Body of pancreas (tissue), 4 donors: Measurements from ENCODE around the gene SNAPC3. TPM values are rescaled to one million over a fixed set of nuclear protein-coding genes. Genes with fewer than 3 reads are reported as not detected.
"Not testable (repeated sequence)": the region's sequence is repeated elsewhere in the genome, so short reads cannot be mapped to it uniquely, and the experiment has no call there.

ENCODE experiments used
- ATAC-seq: fragments of 150-250 bp; one replicate; pipeline ENCODE4 v1.9.1; 2016
- DNase-seq, 4 donors: peaks; one replicate each; pipeline ENCODE4 v3.0.0-alpha.2; 2019
- H3K27ac ChIP-seq, 4 donors: fragments of 200-600 bp; sonication (generic); 1 replicate in 3 of 4; 2 replicates in 1 of 4; pipeline versions ENCODE4 v1.5.1 to v1.6.1; 2016 to 2019; ENCODE audit warnings: mild to moderate bottlenecking in 1 of 4, mixed read lengths in 1 of 4, moderate library complexity in 1 of 4
- H3K27me3 ChIP-seq, 2 donors: fragments of 200-600 bp; sonication (generic); one replicate each; pipeline ENCODE4 v1.6.0; 2016; ENCODE audit warnings: mild to moderate bottlenecking in 1 of 2
- H3K36me3 ChIP-seq, 2 donors: fragments of 200-600 bp; sonication (generic); replicated peaks in 1 of 2; 2 replicates each; pipeline ENCODE4 v1.5.1; 2016; ENCODE audit warnings: low read depth in 2 of 2; ENCODE audit not compliant: insufficient read depth in 1 of 2
- H3K4me1 ChIP-seq: fragments of 200-600 bp; sonication (generic); one replicate; pipeline ENCODE4 v1.6.0; 2016
- H3K4me3 ChIP-seq, 2 donors: fragments of 200-600 bp; sonication (generic); 1 replicate in 1 of 2; 2 replicates in 1 of 2; pipeline ENCODE4 v1.5.1; 2016 to 2019
- H3K9me3 ChIP-seq, 3 donors: fragments of 200-600 bp; sonication (generic); 1 replicate in 2 of 3; 2 replicates in 1 of 3; pipeline ENCODE4 v1.5.1; 2016
- CTCF ChIP-seq, 7 experiments: fragments of 450-650 bp in 4 of 7; fragments of 200-600 bp in 3 of 7; sonication (generic) in 3 of 7; IDR thresholded peaks; one replicate each; pipeline ENCODE4 v1.5.1; 2016 to 2019; ENCODE audit warnings: antibody characterized with exemption in 7 of 7
- POLR2A ChIP-seq, 3 donors: fragments of 450-650 bp; IDR thresholded peaks; one replicate each; pipeline ENCODE4 v1.6.1; 2016; ENCODE audit warnings: antibody characterized with exemption in 3 of 3, mild to moderate bottlenecking in 2 of 3
- WGBS, 2 donors: methylation state at CpG; one replicate each; pipeline ENCODE4 v1.1.5; 2017; 5-methylcytosine and 5-hydroxymethylcytosine counted together
- intact Hi-C: fragments of 100-400 bp; cut with DNase I; formaldehyde crosslinking; loops from one replicate; pipeline ENCODE4 v1.15.1; 2023
- total RNA-seq, 2 donors: library from RNA; depleted of rRNA; stranded (reverse); fragments of >200 nt; gene quantifications; one replicate each; pipeline ENCODE4 v1.1.0, GENCODE V29; 2016

Gene SNAPC3
- total RNA-seq, 2 donors from 2014 or later, result 21.8 to 31.6 TPM

DNA sequence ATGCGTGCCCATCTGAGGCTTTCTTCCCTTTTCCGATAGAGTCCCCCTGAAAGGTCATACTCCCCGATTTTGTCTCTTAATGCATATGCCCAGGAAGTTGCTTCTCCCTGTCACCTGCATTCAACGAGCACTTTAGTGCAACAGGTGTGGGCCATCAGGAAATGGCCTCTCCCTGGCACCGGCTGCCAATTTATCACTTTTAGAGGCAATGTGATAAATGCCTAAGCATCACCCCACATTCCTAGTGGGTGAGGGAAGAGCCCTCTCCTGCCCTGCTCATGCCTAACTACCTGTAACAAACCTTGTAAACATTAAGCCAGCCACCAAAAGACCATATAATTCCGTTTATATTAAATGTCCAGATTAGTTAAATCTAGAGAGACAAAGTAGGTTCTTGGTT is 1.1 kb upstream of the SNAPC3 start:
- WGBS, 2 donors, result 66 to 67% methylated on average over 6 of the region's 6 CpGs
- intact Hi-C loops, result no loop called here
- Histone ChIP-seq H3K27me3 (no peaks in the 10 kb centered on the region), H3K36me3 (no peaks in the 10 kb centered on the region), H3K4me1 (peaks cover 15% of the 10 kb centered on the region), H3K27ac (peak overlapping the region in 2 of 4 donors; percentile 86 to 88), H3K9me3 (no peaks in the 10 kb centered on the region), H3K4me3 (no peak overlapping the region)
- DNase-seq (peak in 1 of 4 donors; percentile 10), ATAC-seq (no peak)
- no peak for TF ChIP-seq CTCF (IDR thresholded peaks at IDR 0.05)
- TF ChIP-seq POLR2A (IDR thresholded peaks at IDR 0.05), result no peak

- no peak for ATAC-seq
- Histone ChIP-seq H3K36me3 (no peaks in the 10 kb centered on the region), H3K27me3 (no peaks in the 10 kb centered on the region), H3K4me3 (peak overlapping the region; percentile 53 to 92), H3K9me3 (no peaks in the 10 kb centered on the region), H3K4me1 (peaks cover 15% of the 10 kb centered on the region), H3K27ac (peak overlapping the region; percentile 77 to 90 (median 87))
- no peak for DNase-seq
- intact Hi-C loops, result no loop called here
- no peak for TF ChIP-seq POLR2A (IDR thresholded peaks at IDR 0.05)
- TF ChIP-seq CTCF (IDR thresholded peaks at IDR 0.05), result no peak
- WGBS, 2 donors, result 34 to 36% methylated on average over 9 of the region's 9 CpGs
Measured at GRCh38 chr9:15421990-15422371, 695 bp upstream of the SNAPC3 start.

DNA sequence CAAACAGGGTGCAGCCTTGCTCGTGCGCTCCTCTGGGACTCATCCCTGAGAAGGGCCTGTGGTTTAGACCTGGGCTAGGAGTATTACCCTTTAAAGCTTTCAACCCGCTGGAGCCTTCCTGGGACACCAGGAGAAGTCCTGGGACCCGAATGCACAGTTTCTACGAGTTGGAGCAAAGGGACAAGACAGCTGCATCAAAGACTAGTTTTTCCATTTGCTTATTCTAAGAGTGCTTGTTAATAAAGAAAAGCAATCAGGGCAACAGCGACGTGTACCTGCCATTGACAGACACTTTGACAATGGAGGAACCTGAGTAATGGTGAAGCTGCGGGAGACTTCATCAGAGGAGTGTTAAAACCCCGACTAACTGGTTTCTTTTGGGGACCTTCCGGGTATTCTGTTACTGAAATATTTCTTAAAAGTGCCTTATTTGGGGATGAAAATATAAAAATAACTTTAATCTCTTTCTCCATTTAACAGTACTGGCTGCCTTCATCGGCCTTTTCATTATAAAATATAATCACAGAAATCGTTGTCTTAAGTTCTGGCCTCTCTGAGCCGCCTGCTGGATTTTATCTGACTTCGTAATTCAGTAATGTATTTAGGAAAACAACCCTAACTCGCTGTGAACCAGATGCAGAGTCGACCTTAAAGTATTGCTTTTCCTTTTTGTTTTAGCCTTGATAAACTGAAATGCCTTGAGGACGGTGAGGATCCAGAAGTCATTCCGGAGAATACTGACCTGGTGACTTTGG is 732 bp downstream of the SNAPC3 start:
- Histone ChIP-seq H3K4me3 (peak overlapping the region; percentile 82 to 92), H3K36me3 (no peaks in the 10 kb centered on the region), H3K27me3 (no peaks in the 10 kb centered on the region), H3K27ac (peak overlapping the region in 3 of 4 donors; percentile 86 to 90 (median 88)), H3K4me1 (peaks cover 15% of the 10 kb centered on the region), H3K9me3 (no peaks in the 10 kb centered on the region)
- intact Hi-C loops, result no loop called here
- TF ChIP-seq CTCF (IDR thresholded peaks at IDR 0.05) (peak in 3 of 7 experiments; percentile 7 to 17 (median 17)), POLR2A (IDR thresholded peaks at IDR 0.05) (no peak)
- ATAC-seq (no peak), DNase-seq (no peak)
- 1 to 2% methylated on average over 15 to 18 of the region's 18 CpGs for WGBS, 2 donors

DNA sequence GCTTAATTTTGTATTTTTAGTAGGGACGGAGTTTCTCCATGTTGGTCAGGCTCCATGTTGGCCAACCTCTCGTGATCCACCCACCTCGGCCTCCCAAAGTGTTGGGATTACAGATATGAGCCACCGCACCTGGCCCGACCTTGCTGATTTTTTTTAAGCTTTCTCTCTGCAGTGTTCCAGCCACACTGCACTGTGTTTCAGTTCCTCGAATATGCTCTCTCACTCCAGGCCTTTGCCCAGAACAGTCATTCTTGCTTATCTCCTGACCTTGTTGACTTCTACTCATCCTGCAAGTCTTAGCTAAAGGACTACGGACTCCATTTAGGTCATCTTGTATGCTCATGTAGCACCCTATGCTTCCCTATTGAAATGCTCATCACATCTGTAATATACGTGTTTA is 3.3 kb downstream of the SNAPC3 start:
- Histone ChIP-seq H3K27me3 (no peaks in the 10 kb centered on the region), H3K4me1 (peaks cover 15% of the 10 kb centered on the region), H3K27ac (no peak overlapping the region), H3K9me3 (no peaks in the 10 kb centered on the region), H3K4me3 (no peak overlapping the region), H3K36me3 (no peaks in the 10 kb centered on the region)
- no peak for DNase-seq
- WGBS, 2 donors, result 79 to 82% methylated on average over 8 of the region's 8 CpGs
- intact Hi-C loops, result no loop called here
- TF ChIP-seq CTCF (IDR thresholded peaks at IDR 0.05) (no peak), POLR2A (IDR thresholded peaks at IDR 0.05) (no peak)
- no peak for ATAC-seq

GRCh38 chr9:15427702-15428101 is 5.0 kb downstream of the SNAPC3 start:
- intact Hi-C loops, H3K27me3 ChIP-seq, H3K27ac ChIP-seq, ATAC-seq, DNase-seq, H3K4me1 ChIP-seq, H3K9me3 ChIP-seq, H3K36me3 ChIP-seq, H3K4me3 ChIP-seq: not testable (repeated sequence)
- 84 to 85% methylated on average over 7 of the region's 7 CpGs for WGBS, 2 donors
